HepG2 (cell line): Measurements from ENCODE around the gene ACOT8. TPM values are rescaled to one million over a fixed set of nuclear protein-coding genes. Genes with fewer than 3 reads are reported as not detected.
A peak's percentile ranks its signal among the peaks of the same experiment; 100 is the strongest.

Experiments
- CHD2 ChIP-seq: IDR thresholded peaks from 2 replicates; pipeline ENCODE4 v1.6.1; 2011; ENCODE audit warnings: low read depth, low read length, improper control_type of control experiment
- IRF2 ChIP-seq: IDR thresholded peaks from 2 replicates; pipeline ENCODE4 v1.6.1; 2018; ENCODE audit warnings: missing genetic modification reagents, missing compliant biosample characterization
- KDM2A ChIP-seq: sonication (generic); formaldehyde crosslinking; IDR thresholded peaks from 2 replicates; pipeline ENCODE4 v1.4.0; 2020; ENCODE audit warnings: low read depth, missing genetic modification reagents, borderline replicate concordance
- MEIS1 ChIP-seq: sonication (generic); formaldehyde crosslinking; IDR thresholded peaks from 2 replicates; pipeline ENCODE4 v1.9.0; 2021; ENCODE audit warnings: mild to moderate bottlenecking, missing genetic modification reagents, moderate library complexity, borderline replicate concordance
- MTA3 ChIP-seq: sonication (generic); formaldehyde crosslinking; IDR thresholded peaks from 2 replicates; pipeline ENCODE4 v1.4.0; 2020; ENCODE audit warnings: missing genetic modification reagents
- NFYC ChIP-seq: IDR thresholded peaks from 2 replicates; pipeline ENCODE4 v1.6.1; 2016; ENCODE audit warnings: missing genetic modification reagents, missing compliant biosample characterization
- PHF20 ChIP-seq: sonication (generic); formaldehyde crosslinking; IDR thresholded peaks from 2 replicates; pipeline ENCODE4 v1.5.0; 2020; ENCODE audit warnings: mild to moderate bottlenecking, missing genetic modification reagents
- RELA ChIP-seq: sonication (generic); formaldehyde crosslinking; IDR thresholded peaks from 2 replicates; pipeline ENCODE4 v1.4.0; 2020; ENCODE audit warnings: missing genetic modification reagents
- TARDBP ChIP-seq: sonication (generic); formaldehyde crosslinking; IDR thresholded peaks from 2 replicates; pipeline ENCODE4 v1.8.0; 2022; ENCODE audit warnings: mild to moderate bottlenecking, missing genetic modification reagents
- ZNF136 ChIP-seq: sonication (generic); formaldehyde crosslinking; IDR thresholded peaks from 2 replicates; pipeline ENCODE4 v1.8.1; 2022; ENCODE audit warnings: low read depth, mild to moderate bottlenecking, moderate library complexity, missing genetic modification reagents
- ZNF260 ChIP-seq: sonication (generic); formaldehyde crosslinking; IDR thresholded peaks from 2 replicates; pipeline ENCODE4 v1.4.0; 2020; ENCODE audit warnings: missing genetic modification reagents, low read depth, mild to moderate bottlenecking, borderline replicate concordance
- ZNF33A ChIP-seq: sonication (generic); formaldehyde crosslinking; IDR thresholded peaks from 2 replicates; pipeline ENCODE4 v1.5.1; 2020; ENCODE audit warnings: missing genetic modification reagents, mild to moderate bottlenecking, moderate library complexity, borderline replicate concordance
- ZNF546 ChIP-seq: sonication (generic); formaldehyde crosslinking; conservative IDR thresholded peaks from 2 replicates; pipeline ENCODE4 v1.8.1; 2023; ENCODE audit warnings: mild to moderate bottlenecking, missing genetic modification reagents
- ZNF672 ChIP-seq: sonication (generic); formaldehyde crosslinking; IDR thresholded peaks from 2 replicates; pipeline ENCODE4 v1.8.1; 2022; ENCODE audit warnings: missing genetic modification reagents
- polyA plus RNA-seq, 8 experiments: library from polyadenylated mRNA; depleted of rRNA in 3 of 8; stranded (reverse) in 7 of 8; unstranded in 1 of 8; fragments of >200 nt; fragmentation: Illumina TruSeq in 4 of 8; extraction: Trizol in 4 of 8; gene quantifications; 2 replicates each; pipeline versions ENCODE4 v1.2.1 to v1.2.3, GENCODE V29; 2011 to 2016; ENCODE audit warnings: low read depth in 4 of 8, missing spikeins in 1 of 8, mixed read lengths in 1 of 8; ENCODE audit not compliant: insufficient read depth in 1 of 8
- total RNA-seq, 5 experiments: library from RNA; depleted of rRNA; stranded (reverse); fragments of >200 nt; fragmentation: Illumina TruSeq; extraction: Trizol; gene quantifications; 2 replicates each; pipeline ENCODE4 v1.2.3, GENCODE V29; 2016; ENCODE audit warnings: low read depth in 1 of 5
- TF ChIP-seq, protein P1 (sequence below): sonication (generic); formaldehyde crosslinking; IDR thresholded peaks from 2 replicates; pipeline ENCODE4 v1.5.1; 2020; ENCODE audit warnings: mild to moderate bottlenecking, missing genetic modification reagents, moderate library complexity
- TF ChIP-seq, protein P2 (sequence below): sonication (generic); formaldehyde crosslinking; IDR thresholded peaks from 2 replicates; pipeline ENCODE4 v1.8.1; 2023; ENCODE audit warnings: mild to moderate bottlenecking, moderate library complexity, missing genetic modification reagents
- TF ChIP-seq, protein P3 (sequence below): sonication (generic); formaldehyde crosslinking; IDR thresholded peaks from 2 replicates; pipeline ENCODE4 v1.8.1; 2022; ENCODE audit warnings: low read depth, mild to moderate bottlenecking, missing genetic modification reagents
- TF ChIP-seq, protein P4 (sequence below): IDR thresholded peaks from 2 replicates; pipeline ENCODE4 v1.6.1; 2012; ENCODE audit warnings: low read length, improper control_type of control experiment
- TF ChIP-seq, protein P5 (sequence below): sonication (generic); formaldehyde crosslinking; IDR thresholded peaks from 2 replicates; pipeline ENCODE4 v1.5.1; 2020; ENCODE audit warnings: missing genetic modification reagents, mild to moderate bottlenecking, borderline replicate concordance

ACOT8 gene
- total and polyA plus RNA-seq, 2 of the 13 experiments (the other 11 are each of a cell fraction or from before 2014, with no cell fraction given) = 31.4 to 45.5 TPM

DNA sequence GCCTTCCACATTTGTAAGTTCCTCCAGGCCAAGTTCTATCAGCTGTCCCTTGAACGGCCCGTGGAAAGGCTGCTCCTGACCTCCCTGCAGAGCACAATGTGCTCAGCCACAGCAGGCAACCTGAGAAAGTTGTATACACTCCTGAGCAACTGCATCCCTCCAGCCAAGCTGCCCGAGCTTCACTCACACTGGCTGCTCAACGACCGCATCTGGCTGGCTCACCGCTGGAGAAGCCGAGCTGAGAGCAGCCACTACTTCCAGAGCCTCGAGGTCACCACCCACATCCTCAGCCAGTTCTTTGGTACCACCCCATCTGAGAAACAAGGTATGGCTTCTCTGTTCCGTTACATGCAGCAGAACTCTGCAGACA, 25.9 kb upstream of the ACOT8 start (continued):
- TF ChIP-seq IRF2 (CRISPR knock-in tag) (no peak), TARDBP (CRISPR knock-in tag) (0 out of 2 replicates have a peak, but pooled peaks have one; percentile 34), ZNF260 (CRISPR knock-in tag) (no peak), RELA (CRISPR knock-in tag) (no peak), ZNF672 (CRISPR knock-in tag) (0 out of 2 replicates have a peak, but pooled peaks have one; percentile 53), MEIS1 (no peak), ZNF546 (no peak), ZNF136 (CRISPR knock-in tag) (no peak), KDM2A (no peak), CHD2 (no peak), ZNF33A (CRISPR knock-in tag) (no peak), MTA3 (CRISPR knock-in tag) (no peak), PHF20 (no peak), NFYC (CRISPR knock-in tag) (no peak)
- TF ChIP-seq, protein P1, sequence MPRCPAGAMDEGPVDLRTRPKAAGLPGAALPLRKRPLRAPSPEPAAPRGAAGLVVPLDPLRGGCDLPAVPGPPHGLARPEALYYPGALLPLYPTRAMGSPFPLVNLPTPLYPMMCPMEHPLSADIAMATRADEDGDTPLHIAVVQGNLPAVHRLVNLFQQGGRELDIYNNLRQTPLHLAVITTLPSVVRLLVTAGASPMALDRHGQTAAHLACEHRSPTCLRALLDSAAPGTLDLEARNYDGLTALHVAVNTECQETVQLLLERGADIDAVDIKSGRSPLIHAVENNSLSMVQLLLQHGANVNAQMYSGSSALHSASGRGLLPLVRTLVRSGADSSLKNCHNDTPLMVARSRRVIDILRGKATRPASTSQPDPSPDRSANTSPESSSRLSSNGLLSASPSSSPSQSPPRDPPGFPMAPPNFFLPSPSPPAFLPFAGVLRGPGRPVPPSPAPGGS (CRISPR knock-in tag) = 0 out of 2 replicates have a peak, but pooled peaks have one; percentile 35
- TF ChIP-seq, protein P2, sequence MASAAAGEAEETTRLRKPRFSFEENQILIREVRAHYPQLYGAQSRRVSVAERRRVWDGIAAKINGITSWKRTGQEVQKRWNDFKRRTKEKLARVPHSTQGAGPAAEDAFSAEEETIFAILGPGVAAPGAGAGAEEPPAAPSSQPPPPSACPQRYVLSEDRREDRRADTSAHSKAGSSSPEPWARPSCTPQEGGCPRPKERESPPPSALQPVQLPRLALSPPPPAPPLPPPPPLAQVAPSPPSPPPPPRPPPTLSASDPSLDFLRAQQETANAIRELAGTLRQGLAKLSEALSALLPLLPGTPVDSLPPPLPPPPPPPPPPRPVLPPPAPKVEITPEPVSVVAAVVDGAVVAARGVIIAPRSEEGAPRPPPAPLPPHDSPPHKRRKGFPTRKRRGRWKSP (CRISPR knock-in tag) = no peak
- TF ChIP-seq, protein P3, sequence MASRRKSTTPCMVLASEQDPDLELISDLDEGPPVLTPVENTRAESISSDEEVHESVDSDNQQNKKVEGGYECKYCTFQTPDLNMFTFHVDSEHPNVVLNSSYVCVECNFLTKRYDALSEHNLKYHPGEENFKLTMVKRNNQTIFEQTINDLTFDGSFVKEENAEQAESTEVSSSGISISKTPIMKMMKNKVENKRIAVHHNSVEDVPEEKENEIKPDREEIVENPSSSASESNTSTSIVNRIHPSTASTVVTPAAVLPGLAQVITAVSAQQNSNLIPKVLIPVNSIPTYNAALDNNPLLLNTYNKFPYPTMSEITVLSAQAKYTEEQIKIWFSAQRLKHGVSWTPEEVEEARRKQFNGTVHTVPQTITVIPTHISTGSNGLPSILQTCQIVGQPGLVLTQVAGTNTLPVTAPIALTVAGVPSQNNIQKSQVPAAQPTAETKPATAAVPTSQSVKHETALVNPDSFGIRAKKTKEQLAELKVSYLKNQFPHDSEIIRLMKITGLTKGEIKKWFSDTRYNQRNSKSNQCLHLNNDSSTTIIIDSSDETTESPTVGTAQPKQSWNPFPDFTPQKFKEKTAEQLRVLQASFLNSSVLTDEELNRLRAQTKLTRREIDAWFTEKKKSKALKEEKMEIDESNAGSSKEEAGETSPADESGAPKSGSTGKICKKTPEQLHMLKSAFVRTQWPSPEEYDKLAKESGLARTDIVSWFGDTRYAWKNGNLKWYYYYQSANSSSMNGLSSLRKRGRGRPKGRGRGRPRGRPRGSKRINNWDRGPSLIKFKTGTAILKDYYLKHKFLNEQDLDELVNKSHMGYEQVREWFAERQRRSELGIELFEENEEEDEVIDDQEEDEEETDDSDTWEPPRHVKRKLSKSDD (CRISPR knock-in tag) = peak; percentile 42; the same call in 1 of the 2 replicates
- TF ChIP-seq, protein P4, sequence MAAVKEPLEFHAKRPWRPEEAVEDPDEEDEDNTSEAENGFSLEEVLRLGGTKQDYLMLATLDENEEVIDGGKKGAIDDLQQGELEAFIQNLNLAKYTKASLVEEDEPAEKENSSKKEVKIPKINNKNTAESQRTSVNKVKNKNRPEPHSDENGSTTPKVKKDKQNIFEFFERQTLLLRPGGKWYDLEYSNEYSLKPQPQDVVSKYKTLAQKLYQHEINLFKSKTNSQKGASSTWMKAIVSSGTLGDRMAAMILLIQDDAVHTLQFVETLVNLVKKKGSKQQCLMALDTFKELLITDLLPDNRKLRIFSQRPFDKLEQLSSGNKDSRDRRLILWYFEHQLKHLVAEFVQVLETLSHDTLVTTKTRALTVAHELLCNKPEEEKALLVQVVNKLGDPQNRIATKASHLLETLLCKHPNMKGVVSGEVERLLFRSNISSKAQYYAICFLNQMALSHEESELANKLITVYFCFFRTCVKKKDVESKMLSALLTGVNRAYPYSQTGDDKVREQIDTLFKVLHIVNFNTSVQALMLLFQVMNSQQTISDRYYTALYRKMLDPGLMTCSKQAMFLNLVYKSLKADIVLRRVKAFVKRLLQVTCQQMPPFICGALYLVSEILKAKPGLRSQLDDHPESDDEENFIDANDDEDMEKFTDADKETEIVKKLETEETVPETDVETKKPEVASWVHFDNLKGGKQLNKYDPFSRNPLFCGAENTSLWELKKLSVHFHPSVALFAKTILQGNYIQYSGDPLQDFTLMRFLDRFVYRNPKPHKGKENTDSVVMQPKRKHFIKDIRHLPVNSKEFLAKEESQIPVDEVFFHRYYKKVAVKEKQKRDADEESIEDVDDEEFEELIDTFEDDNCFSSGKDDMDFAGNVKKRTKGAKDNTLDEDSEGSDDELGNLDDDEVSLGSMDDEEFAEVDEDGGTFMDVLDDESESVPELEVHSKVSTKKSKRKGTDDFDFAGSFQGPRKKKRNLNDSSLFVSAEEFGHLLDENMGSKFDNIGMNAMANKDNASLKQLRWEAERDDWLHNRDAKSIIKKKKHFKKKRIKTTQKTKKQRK = no peak
- TF ChIP-seq, protein P5, sequence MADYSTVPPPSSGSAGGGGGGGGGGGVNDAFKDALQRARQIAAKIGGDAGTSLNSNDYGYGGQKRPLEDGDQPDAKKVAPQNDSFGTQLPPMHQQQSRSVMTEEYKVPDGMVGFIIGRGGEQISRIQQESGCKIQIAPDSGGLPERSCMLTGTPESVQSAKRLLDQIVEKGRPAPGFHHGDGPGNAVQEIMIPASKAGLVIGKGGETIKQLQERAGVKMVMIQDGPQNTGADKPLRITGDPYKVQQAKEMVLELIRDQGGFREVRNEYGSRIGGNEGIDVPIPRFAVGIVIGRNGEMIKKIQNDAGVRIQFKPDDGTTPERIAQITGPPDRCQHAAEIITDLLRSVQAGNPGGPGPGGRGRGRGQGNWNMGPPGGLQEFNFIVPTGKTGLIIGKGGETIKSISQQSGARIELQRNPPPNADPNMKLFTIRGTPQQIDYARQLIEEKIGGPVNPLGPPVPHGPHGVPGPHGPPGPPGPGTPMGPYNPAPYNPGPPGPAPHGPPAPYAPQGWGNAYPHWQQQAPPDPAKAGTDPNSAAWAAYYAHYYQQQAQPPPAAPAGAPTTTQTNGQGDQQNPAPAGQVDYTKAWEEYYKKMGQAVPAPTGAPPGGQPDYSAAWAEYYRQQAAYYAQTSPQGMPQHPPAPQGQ (CRISPR knock-in tag) = no peak
